ENCODE data around the gene NDUFS5. TPM values are rescaled to one million over a fixed set of nuclear protein-coding genes. Genes with fewer than 3 reads are reported as not detected.
"Not testable (repeated sequence)": the region's sequence is repeated elsewhere in the genome, so short reads cannot be mapped to it uniquely, and the experiment has no call there.

NDUFS5 gene
- total RNA-seq, 1 experiment from 2014 or later, result 176 TPM

- Mint-ChIP-seq H3K27me3 (ENCODE audit: insufficient read depth, unreplicated experiment) (no peaks in the 10 kb centered on the region), H3K9me3 (ENCODE audit: unreplicated experiment) (no peaks in the 10 kb centered on the region), H3K4me3 (ENCODE audit: unreplicated experiment) (no peak overlapping the region), H3K27ac (ENCODE audit: unreplicated experiment) (no peak overlapping the region), H3K4me1 (ENCODE audit: low read depth, unreplicated experiment) (no peaks in the 10 kb centered on the region), H3K36me3 (ENCODE audit: insufficient read depth, unreplicated experiment) (no peaks in the 10 kb centered on the region)
- no peaks in the 10 kb centered on the region for H3K27me3 ChIP-seq (replicated peaks; ENCODE audit: control insufficient read depth, insufficient read depth, low read length)
- CTCF ChIA-PET, result no interaction called here
- DNase-seq, result no peak
- H3K4me1 ChIP-seq, result no peaks in the 10 kb centered on the region
- H3K4me3 ChIP-seq (ENCODE audit: low read depth, low read length), result no peak overlapping the region
- intact Hi-C loops (cut with micrococcal nuclease; ENCODE audit: unreplicated experiment), result no loop called here
- no peaks in the 10 kb centered on the region for H3K9me3 ChIP-seq
- TF ChIP-seq, protein P1, sequence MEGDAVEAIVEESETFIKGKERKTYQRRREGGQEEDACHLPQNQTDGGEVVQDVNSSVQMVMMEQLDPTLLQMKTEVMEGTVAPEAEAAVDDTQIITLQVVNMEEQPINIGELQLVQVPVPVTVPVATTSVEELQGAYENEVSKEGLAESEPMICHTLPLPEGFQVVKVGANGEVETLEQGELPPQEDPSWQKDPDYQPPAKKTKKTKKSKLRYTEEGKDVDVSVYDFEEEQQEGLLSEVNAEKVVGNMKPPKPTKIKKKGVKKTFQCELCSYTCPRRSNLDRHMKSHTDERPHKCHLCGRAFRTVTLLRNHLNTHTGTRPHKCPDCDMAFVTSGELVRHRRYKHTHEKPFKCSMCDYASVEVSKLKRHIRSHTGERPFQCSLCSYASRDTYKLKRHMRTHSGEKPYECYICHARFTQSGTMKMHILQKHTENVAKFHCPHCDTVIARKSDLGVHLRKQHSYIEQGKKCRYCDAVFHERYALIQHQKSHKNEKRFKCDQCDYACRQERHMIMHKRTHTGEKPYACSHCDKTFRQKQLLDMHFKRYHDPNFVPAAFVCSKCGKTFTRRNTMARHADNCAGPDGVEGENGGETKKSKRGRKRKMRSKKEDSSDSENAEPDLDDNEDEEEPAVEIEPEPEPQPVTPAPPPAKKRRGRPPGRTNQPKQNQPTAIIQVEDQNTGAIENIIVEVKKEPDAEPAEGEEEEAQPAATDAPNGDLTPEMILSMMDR (IDR thresholded peaks at IDR 0.05; ENCODE audit: insufficient read depth in 1 of 2, low read depth in 1 of 2, low read length in 1 of 2, severe bottlenecking in 1 of 2, unreplicated experiment in 1 of 2), result no peak
- H3K36me3 ChIP-seq (ENCODE audit: control insufficient read depth, insufficient read depth, low read length), result no peaks in the 10 kb centered on the region
- POLR2A ChIA-PET, result no interaction called here
- BruUV-seq (replicated peaks), result no TSS peak
These were observed 37.0 kb downstream of the NDUFS5 start for GRCh38 chr1:39063191-39063590.

DNA sequence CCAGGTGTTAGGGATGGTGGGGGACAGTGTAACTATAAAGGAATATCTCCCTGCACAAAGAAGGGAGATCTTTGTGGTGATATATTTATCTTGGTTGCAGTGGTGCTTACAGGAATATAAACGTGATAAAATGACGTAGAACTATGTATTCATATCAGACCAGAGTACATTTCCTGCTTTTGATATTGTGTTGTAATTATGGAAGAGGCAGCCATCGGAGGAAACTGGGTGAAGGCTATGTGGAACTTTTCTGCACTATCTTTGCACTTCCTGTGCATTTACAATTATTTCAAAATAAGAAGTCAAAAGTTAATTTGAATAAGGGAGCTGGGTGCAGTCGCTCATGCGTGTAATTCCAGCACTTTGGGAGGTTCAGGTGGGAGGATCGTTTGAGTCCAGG is 37.6 kb downstream of the NDUFS5 start:
- H3K4me1 Mint-ChIP-seq (ENCODE audit: low read depth, unreplicated experiment), result no peaks in the 10 kb centered on the region
- TF ChIP-seq, protein P1 (IDR thresholded peaks at IDR 0.05; ENCODE audit: insufficient read depth in 1 of 2, low read depth in 1 of 2, low read length in 1 of 2, severe bottlenecking in 1 of 2, unreplicated experiment in 1 of 2), result no peak
- BruUV-seq (replicated peaks), result no TSS peak
- no peaks in the 10 kb centered on the region for H3K4me1 ChIP-seq
- CTCF ChIA-PET, result no interaction called here
- H3K36me3 Mint-ChIP-seq (ENCODE audit: insufficient read depth, unreplicated experiment), result no peaks in the 10 kb centered on the region
- no peak overlapping the region for H3K4me3 Mint-ChIP-seq (ENCODE audit: unreplicated experiment)
- POLR2A ChIA-PET, result no interaction called here
- no peaks in the 10 kb centered on the region for H3K36me3 ChIP-seq (ENCODE audit: control insufficient read depth, insufficient read depth, low read length)
- H3K27me3 Mint-ChIP-seq (ENCODE audit: insufficient read depth, unreplicated experiment), result no peaks in the 10 kb centered on the region
- H3K4me3 ChIP-seq (ENCODE audit: low read depth, low read length), result no peak overlapping the region
- intact Hi-C loops (cut with micrococcal nuclease; ENCODE audit: unreplicated experiment), result no loop called here
- H3K27ac Mint-ChIP-seq (ENCODE audit: unreplicated experiment), result no peak overlapping the region
- H3K9me3 Mint-ChIP-seq (ENCODE audit: unreplicated experiment), result no peaks in the 10 kb centered on the region
- no peak for DNase-seq
- H3K9me3 ChIP-seq, result no peaks in the 10 kb centered on the region
- H3K27me3 ChIP-seq (replicated peaks; ENCODE audit: control insufficient read depth, insufficient read depth, low read length), result no peaks in the 10 kb centered on the region

GRCh38 chr1:39065542-39065941 is 39.4 kb downstream of the NDUFS5 start:
- TF ChIP-seq, protein P1 (IDR thresholded peaks at IDR 0.05; ENCODE audit: insufficient read depth in 1 of 2, low read depth in 1 of 2, low read length in 1 of 2, severe bottlenecking in 1 of 2, unreplicated experiment in 1 of 2), result no peak
- no peak for DNase-seq
- H3K4me3 Mint-ChIP-seq (ENCODE audit: unreplicated experiment), result no peak overlapping the region
- CTCF ChIA-PET, result no interaction called here
- no TSS peak for BruUV-seq (replicated peaks)
- POLR2A ChIA-PET, result no interaction called here
- no peaks in the 10 kb centered on the region for H3K27me3 ChIP-seq (replicated peaks; ENCODE audit: control insufficient read depth, insufficient read depth, low read length)
- no peaks in the 10 kb centered on the region for H3K4me1 Mint-ChIP-seq (ENCODE audit: low read depth, unreplicated experiment)
- H3K36me3 Mint-ChIP-seq (ENCODE audit: insufficient read depth, unreplicated experiment), result no peaks in the 10 kb centered on the region
- H3K36me3 ChIP-seq (ENCODE audit: control insufficient read depth, insufficient read depth, low read length), result no peaks in the 10 kb centered on the region
- H3K4me1 ChIP-seq, result no peaks in the 10 kb centered on the region
- intact Hi-C loops (cut with micrococcal nuclease; ENCODE audit: unreplicated experiment), result no loop called here
- no peaks in the 10 kb centered on the region for H3K27me3 Mint-ChIP-seq (ENCODE audit: insufficient read depth, unreplicated experiment)
- H3K4me3 ChIP-seq (ENCODE audit: low read depth, low read length), result no peak overlapping the region
- H3K9me3 Mint-ChIP-seq (ENCODE audit: unreplicated experiment), result no peaks in the 10 kb centered on the region
- no peak overlapping the region for H3K27ac Mint-ChIP-seq (ENCODE audit: unreplicated experiment)
- H3K9me3 ChIP-seq, result no peaks in the 10 kb centered on the region

- POLR2A ChIA-PET; H3K9me3 Mint-ChIP-seq (ENCODE audit: unreplicated experiment); BruUV-seq (replicated peaks); DNase-seq; intact Hi-C loops (cut with micrococcal nuclease; ENCODE audit: unreplicated experiment); H3K36me3 ChIP-seq (ENCODE audit: control insufficient read depth, insufficient read depth, low read length); H3K9me3 ChIP-seq; H3K27ac Mint-ChIP-seq (ENCODE audit: unreplicated experiment); H3K4me3 Mint-ChIP-seq (ENCODE audit: unreplicated experiment); H3K36me3 Mint-ChIP-seq (ENCODE audit: insufficient read depth, unreplicated experiment); CTCF ChIA-PET; H3K27me3 ChIP-seq (replicated peaks; ENCODE audit: control insufficient read depth, insufficient read depth, low read length); H3K4me1 ChIP-seq; H3K4me1 Mint-ChIP-seq (ENCODE audit: low read depth, unreplicated experiment); H3K27me3 Mint-ChIP-seq (ENCODE audit: insufficient read depth, unreplicated experiment); H3K4me3 ChIP-seq (ENCODE audit: low read depth, low read length): not testable (repeated sequence)
These were observed 42.1 kb downstream of the NDUFS5 start for GRCh38 chr1:39068227-39068626.

- H3K9me3 ChIP-seq; BruUV-seq (replicated peaks); DNase-seq; H3K36me3 Mint-ChIP-seq (ENCODE audit: insufficient read depth, unreplicated experiment); intact Hi-C loops (cut with micrococcal nuclease; ENCODE audit: unreplicated experiment); POLR2A ChIA-PET; H3K27ac Mint-ChIP-seq (ENCODE audit: unreplicated experiment); H3K4me3 ChIP-seq (ENCODE audit: low read depth, low read length); H3K4me1 Mint-ChIP-seq (ENCODE audit: low read depth, unreplicated experiment); H3K4me3 Mint-ChIP-seq (ENCODE audit: unreplicated experiment); H3K27me3 ChIP-seq (replicated peaks; ENCODE audit: control insufficient read depth, insufficient read depth, low read length); H3K9me3 Mint-ChIP-seq (ENCODE audit: unreplicated experiment); H3K4me1 ChIP-seq; H3K36me3 ChIP-seq (ENCODE audit: control insufficient read depth, insufficient read depth, low read length); CTCF ChIA-PET; H3K27me3 Mint-ChIP-seq (ENCODE audit: insufficient read depth, unreplicated experiment): not testable (repeated sequence)
These were observed 45.4 kb downstream of the NDUFS5 start for GRCh38 chr1:39071557-39071956.
